HG02642 (cell line): ENCODE results near the gene RRAS.

Source experiments
- ATAC-seq: cut with Tn5 transposase; IDR thresholded peaks from one replicate; pipeline ENCODE4 v1.9.1; 2021; ENCODE audit warnings: mild to moderate bottlenecking; ENCODE audit not compliant: unreplicated experiment, poor library complexity

The RRAS gene

DNA sequence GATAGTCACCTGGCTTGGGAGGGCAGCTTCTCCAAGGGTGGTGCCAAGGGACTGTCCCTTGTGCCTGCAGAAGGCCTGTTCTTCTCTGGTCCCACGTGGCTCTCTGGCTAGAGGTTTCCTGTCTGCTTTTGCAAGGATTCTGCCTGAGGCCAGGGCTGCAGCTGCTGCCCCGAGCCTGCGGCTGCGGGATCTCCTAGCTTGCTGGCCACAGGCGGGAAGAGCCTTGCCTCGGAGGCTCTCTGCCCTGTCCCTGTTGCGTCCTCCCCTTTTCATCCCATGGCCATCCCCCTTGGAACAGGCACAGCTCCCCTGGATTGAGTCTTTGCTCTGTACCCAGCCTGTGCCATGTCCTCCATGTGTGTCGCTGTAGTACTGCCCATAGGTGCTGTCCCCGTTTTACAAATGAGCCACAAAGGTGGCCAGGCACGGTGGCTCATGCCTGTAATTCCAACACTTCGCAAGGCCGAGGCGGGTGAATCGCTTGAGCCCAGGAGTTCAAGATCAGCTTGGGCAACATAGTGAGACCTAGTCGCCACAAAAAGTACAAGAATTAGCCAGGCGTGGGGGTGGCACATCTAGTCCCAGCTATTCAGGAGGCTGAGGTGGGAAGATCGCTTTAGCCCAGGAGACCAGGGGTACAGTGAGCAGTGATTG, 16.6 kb upstream of the RRAS start:
- no peak for ATAC-seq

GRCh38 chr19:49655570-49656455, 15.9 kb upstream of the RRAS start:
- ATAC-seq = no peak

GRCh38 chr19:49654581-49654980, 14.6 kb upstream of the RRAS start:
- ATAC-seq = no peak

DNA sequence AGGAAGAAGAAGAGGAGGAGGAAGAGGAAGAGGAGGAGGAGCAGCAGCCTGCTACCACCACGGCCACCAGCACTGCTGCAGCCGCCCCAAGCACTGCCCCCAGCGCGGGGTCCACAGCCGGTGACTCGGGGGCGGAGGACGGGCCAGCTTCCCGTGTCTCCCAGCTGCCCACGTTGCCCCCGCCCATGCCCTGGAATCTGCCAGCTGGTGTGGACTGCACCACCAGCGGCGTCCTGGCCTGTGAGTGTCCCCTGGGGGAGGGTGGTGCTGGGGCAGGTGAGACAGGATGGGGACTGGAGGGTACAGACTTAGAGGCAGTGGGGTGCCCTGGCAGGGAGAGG, 13.5 kb upstream of the RRAS start:
- ATAC-seq = no peak

- no peak for ATAC-seq
Observed at GRCh38 chr19:49652551-49653465, 12.9 kb upstream of the RRAS start.

DNA sequence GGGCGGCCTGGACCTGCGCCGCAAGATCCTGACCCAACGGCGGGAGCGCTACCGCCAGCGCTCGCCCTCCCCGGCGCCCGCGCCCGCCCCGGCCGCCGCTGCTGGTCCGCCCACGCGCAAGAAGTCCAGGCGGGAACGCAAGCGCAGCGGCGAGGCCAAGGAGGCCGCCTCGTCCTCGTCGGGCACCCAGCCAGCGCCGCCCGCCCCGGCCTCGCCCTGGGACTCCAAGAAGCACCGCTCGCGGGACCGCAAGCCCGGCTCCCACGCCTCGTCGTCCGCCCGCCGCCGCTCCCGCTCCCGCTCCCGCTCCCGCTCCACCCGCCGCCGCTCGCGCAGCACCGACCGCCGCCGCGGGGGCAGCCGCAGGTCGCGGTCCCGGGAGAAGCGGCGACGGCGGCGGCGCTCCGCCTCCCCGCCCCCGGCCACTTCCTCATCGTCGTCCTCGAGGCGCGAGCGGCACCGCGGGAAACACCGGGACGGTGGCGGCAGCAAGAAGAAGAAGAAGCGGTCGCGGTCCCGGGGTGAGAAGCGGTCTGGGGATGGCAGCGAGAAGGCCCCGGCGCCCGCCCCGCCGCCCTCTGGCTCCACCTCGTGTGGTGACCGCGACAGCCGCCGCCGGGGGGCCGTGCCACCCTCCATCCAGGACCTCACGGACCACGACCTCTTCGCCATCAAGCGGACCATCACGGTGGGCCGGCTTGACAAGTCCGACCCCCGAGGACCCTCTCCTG, 12.0 kb upstream of the RRAS start:
- ATAC-seq = no peak

DNA sequence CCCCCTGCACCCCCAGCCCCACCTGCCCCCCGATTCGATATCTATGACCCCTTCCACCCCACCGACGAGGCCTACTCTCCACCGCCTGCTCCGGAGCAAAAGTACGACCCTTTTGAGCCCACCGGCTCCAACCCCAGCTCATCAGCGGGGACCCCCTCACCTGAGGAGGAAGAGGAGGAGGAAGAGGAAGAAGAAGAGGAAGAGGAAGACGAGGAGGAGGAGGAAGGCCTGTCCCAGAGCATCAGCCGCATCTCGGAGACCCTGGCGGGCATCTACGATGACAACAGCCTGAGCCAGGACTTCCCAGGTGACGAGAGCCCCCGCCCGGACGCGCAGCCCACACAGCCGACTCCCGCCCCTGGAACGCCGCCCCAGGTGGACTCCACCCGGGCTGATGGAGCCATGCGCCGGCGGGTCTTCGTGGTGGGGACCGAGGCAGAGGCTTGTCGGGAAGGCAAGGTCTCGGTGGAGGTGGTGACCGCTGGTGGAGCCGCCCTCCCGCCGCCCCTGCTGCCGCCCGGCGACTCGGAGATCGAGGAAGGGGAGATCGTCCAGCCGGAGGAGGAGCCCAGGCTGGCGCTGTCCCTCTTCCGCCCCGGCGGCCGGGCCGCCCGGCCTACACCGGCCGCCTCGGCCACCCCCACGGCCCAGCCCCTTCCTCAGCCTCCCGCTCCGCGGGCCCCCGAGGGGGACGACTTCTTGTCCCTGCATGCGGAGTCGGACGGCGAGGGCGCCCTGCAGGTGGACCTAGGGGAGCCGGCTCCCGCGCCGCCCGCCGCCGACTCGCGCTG, 11.3 kb upstream of the RRAS start:
- no peak for ATAC-seq

GRCh38 chr19:49646586-49646985, 6.6 kb upstream of the RRAS start:
- no peak for ATAC-seq

DNA sequence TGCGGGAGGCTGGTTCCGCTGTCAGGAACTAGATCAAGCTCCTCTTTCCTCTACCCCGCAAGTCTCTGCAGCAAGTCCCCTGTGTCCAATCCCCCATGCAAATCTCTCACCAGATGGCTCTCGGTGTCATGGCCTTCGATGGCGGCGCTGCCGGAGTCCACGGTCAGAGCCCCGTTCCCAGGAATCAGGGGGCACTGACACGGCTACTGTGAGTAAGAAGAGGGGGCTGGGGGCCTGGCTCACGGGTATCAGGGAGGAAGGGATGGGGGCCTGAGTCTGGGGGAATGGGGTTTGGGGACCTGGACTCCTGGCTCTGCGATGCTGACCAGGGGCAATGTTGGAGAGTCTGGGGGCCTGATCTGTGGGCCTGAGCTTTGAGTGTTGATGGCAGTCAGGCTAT, 6.1 kb upstream of the RRAS start:
- ATAC-seq = no peak

DNA sequence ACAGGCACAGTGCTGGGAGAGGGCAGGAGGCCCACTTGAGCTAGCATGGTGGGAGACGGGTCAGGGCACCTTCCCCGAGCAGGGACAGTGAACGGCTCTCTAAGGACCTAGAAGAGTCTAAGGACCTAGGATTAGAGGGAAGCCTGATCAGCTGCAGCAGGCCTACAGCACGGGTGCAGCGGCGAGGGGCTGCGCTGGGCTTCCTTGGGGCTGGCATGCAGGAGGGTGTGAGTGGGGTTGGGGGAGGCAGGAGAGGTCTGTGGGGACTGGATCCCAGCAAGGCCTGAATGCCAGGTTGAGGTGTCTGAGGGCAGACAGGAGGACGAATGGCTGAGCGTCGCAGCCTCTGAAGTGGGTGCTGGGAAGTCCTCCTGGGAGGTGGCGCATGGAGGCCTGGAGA, 5.6 kb upstream of the RRAS start:
- no peak for ATAC-seq

- no peak for ATAC-seq
Observed at GRCh38 chr19:49643466-49643865, 3.5 kb upstream of the RRAS start.

GRCh38 chr19:49642492-49643035, 2.6 kb upstream of the RRAS start:
- ATAC-seq = no peak

DNA sequence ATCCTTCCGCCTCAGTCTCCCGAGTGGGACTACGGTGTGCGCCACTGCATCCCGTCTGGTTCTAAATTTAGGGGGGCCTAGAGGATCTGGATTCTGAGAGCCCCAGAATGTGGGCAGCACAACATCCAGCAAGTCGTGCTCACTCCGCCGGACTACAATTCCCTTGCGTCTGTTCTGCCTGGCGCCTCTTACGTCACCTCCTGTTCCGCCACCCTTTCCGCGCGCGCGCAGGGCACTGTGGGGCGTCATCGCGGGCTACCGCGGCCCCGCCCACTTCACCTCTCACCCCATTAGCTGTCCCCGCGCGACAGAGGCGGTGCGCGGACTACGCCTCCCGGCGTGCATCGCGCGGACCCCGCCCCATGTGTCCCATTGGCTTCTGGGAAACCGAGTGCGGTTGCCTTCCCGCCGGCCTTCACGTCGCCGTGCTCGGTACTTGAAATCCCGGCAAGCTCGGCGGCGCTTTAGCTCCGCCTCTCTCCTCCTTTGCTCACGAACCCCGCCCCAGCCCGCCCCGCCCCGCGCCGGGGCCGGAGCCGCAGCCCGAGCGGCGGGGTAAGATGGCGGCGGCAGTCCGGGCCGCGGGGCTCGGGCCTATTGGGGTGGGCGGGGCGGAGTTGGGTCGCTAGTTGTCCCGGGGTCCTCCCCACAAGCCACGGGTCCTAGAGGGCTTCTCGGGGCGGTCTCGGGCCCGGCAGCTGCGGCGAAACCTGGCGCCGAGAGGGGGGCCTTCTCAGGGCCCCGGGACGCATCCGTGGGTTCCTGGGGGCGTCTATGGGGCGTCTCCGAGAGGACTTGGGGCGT, 1.9 kb upstream of the RRAS start, which contains the start of gene SCAF1:
Gene SCAF1, plus strand, starts transcription at position 522 of the 804 bp plus-strand sequence. CDS start 2,818 bp downstream, outside the sequence.
- peak; percentile 63 for ATAC-seq

DNA sequence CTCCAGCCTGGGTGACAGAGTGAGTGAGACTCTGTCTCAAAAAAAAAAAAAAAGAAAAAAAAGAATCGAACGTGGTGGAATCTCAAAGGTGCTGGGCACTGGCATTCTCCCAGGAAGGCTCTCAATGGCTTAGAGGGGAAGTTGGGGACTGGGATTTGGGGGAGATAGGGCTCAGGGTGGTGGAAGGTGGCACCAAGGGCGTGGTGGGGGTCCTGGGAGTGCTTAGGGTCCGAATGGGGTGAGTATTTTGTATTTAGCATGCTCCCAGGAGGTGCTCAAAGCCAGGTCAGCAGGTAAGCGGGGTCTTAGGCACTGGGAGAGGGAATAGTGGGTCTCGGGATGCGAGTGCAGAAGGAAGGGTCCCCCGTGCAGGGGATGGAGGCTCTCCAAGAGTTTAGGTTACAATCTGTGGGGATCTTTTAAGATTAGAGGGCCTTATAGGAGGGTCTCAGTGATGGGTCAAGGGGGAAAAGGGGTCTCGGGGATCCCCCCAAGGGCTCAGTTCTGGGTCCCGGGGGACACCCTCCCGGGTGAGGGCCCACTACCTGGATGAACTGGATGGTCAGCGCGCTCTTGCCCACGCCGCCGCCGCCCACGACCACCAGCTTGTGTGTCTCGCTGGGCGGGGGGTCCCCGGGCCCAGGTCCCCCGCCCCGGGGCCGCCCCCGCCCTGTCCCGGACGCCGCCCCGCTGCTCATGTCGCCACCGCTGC, 386 bp downstream of the RRAS start:
- ATAC-seq = no peak

- no peak for ATAC-seq
Observed at GRCh38 chr19:49637821-49638738, 1.9 kb downstream of the RRAS start.

GRCh38 chr19:49636233-49636932, 3.6 kb downstream of the RRAS start:
- no peak for ATAC-seq
